HuH-7 (cell line): ENCODE results near the gene GPR35.

ENCODE experiments used
- DNase-seq: peaks from one replicate; pipeline ENCODE4 v3.0.0; 2011; ENCODE audit warnings: low spot score

The GPR35 gene

GRCh38 chr2:240624950-240625621 is at the start of gene GPR35:
Gene GPR35, plus strand, starts transcription at chr2:240625480. Its CDS starts 4,473 bp downstream, at chr2:240629953.
- DNase-seq = no peak

- DNase-seq = no peak
Observed at GRCh38 chr2:240576036-240576435, 49.2 kb upstream of the GPR35 start.

- DNase-seq = no peak
Observed at GRCh38 chr2:240576436-240577205, 48.7 kb upstream of the GPR35 start.

GRCh38 chr2:240577281-240578109 is 47.8 kb upstream of the GPR35 start:
- no peak for DNase-seq

GRCh38 chr2:240578110-240578450 is 47.2 kb upstream of the GPR35 start:
- no peak for DNase-seq

GRCh38 chr2:240578488-240578887 is 46.8 kb upstream of the GPR35 start:
- DNase-seq = no peak

- DNase-seq = no peak
Observed at GRCh38 chr2:240579071-240579762, 46.1 kb upstream of the GPR35 start.

- DNase-seq = peak; percentile 48
Observed at GRCh38 chr2:240579771-240580614, 45.3 kb upstream of the GPR35 start.

GRCh38 chr2:240581811-240582210 is 43.5 kb upstream of the GPR35 start:
- DNase-seq = no peak

- DNase-seq = no peak
Observed at GRCh38 chr2:240582781-240583180, 42.5 kb upstream of the GPR35 start.

- no peak for DNase-seq
Observed at GRCh38 chr2:240583774-240584173, 41.5 kb upstream of the GPR35 start.

GRCh38 chr2:240584486-240585031 is 40.7 kb upstream of the GPR35 start:
- no peak for DNase-seq

- no peak for DNase-seq
Observed at GRCh38 chr2:240585101-240585500, 40.2 kb upstream of the GPR35 start.

- DNase-seq = no peak
Observed at GRCh38 chr2:240585681-240586197, 39.5 kb upstream of the GPR35 start.

- peak; percentile 99 for DNase-seq
Observed at GRCh38 chr2:240586198-240586918, 38.9 kb upstream of the GPR35 start, which contains the start of gene CAPN10. Gene CAPN10, plus strand, starts transcription at chr2:240586734. Its CDS starts 178 bp downstream, at chr2:240586912.

- DNase-seq = peak; percentile 53
Observed at GRCh38 chr2:240586919-240587800, 38.1 kb upstream of the GPR35 start.

GRCh38 chr2:240588006-240588655 is 37.1 kb upstream of the GPR35 start:
- no peak for DNase-seq

GRCh38 chr2:240588669-240589068 is 36.6 kb upstream of the GPR35 start:
- DNase-seq = no peak
